Endodermal cell (in vitro differentiated cells): ENCODE measurements around the gene GPC6. TPM values are rescaled to one million over a fixed set of nuclear protein-coding genes. Genes with fewer than 3 reads are reported as not detected.

Experiments used
- DNase-seq: peaks from one replicate; pipeline ENCODE4 v3.0.0-alpha.2; 2017
- H3K27ac ChIP-seq: 2 replicates; pipeline ENCODE4 v1.5.1; 2013; ENCODE audit warnings: mild to moderate bottlenecking, low read depth, low read length, moderate library complexity
- H3K27me3 ChIP-seq: 2 replicates; pipeline ENCODE4 v1.6.1; 2013; ENCODE audit warnings: mild to moderate bottlenecking, low read length, moderate library complexity; ENCODE audit not compliant: insufficient read depth, control insufficient read depth, poor library complexity, severe bottlenecking
- H3K36me3 ChIP-seq: 2 replicates; pipeline ENCODE4 v1.7.0; 2013; ENCODE audit warnings: mild to moderate bottlenecking, low read length, moderate library complexity; ENCODE audit not compliant: control insufficient read depth, insufficient read depth
- H3K4me1 ChIP-seq: one replicate; pipeline ENCODE4 v1.7.0; 2013; ENCODE audit warnings: low read length; ENCODE audit not compliant: control insufficient read depth, insufficient read depth
- H3K4me3 ChIP-seq: 2 replicates; pipeline ENCODE4 v1.5.1; 2013; ENCODE audit warnings: mild to moderate bottlenecking, low read length, moderate library complexity
- H3K9ac ChIP-seq: 2 replicates; pipeline ENCODE4 v1.6.1; 2013; ENCODE audit warnings: mild to moderate bottlenecking, low read length, moderate library complexity; ENCODE audit not compliant: poor library complexity, severe bottlenecking; ENCODE audit errors: extremely low read depth
- H3K9me3 ChIP-seq: 2 replicates; pipeline ENCODE4 v1.6.1; 2013; ENCODE audit warnings: mild to moderate bottlenecking, low read length, moderate library complexity; ENCODE audit not compliant: control insufficient read depth
- H3K27ac Mint-ChIP-seq: 2 replicates; pipeline ENCODE4 v1.8.0; 2020; ENCODE audit warnings: mixed read lengths
- H3K27me3 Mint-ChIP-seq: 2 replicates; pipeline ENCODE4 v1.8.0; 2021; ENCODE audit warnings: mild to moderate bottlenecking, mixed read lengths; ENCODE audit not compliant: insufficient read depth
- H3K36me3 Mint-ChIP-seq: 2 replicates; pipeline ENCODE4 v1.8.0; 2020; ENCODE audit warnings: low read depth, mixed read lengths
- H3K4me1 Mint-ChIP-seq: 2 replicates; pipeline ENCODE4 v1.8.0; 2020; ENCODE audit warnings: mixed read lengths
- H3K4me3 Mint-ChIP-seq: 2 replicates; pipeline ENCODE4 v1.8.0; 2020; ENCODE audit warnings: mild to moderate bottlenecking, moderate library complexity, mixed read lengths
- H3K9me3 Mint-ChIP-seq: 2 replicates; pipeline ENCODE4 v1.8.0; 2020; ENCODE audit warnings: mild to moderate bottlenecking, mixed read lengths
- CTCF ChIP-seq: fragments of 200-600 bp; sonication (generic); conservative IDR thresholded peaks from 2 replicates; pipeline ENCODE4 v1.5.0; 2021; ENCODE audit warnings: antibody characterized with exemption, mild to moderate bottlenecking
- WGBS, 2 experiments: methylation state at CpG; one replicate each; pipeline versions ENCODE4 v1.1.5 to v1.1.7; 2013; ENCODE audit warnings: missing lambda C conversion rate in 2 of 2, mixed read lengths in 1 of 2; ENCODE audit not compliant: insufficient coverage in 1 of 2, insufficient read length in 1 of 2; 5-methylcytosine and 5-hydroxymethylcytosine counted together
- total RNA-seq, 2 donors: library from RNA; stranded (reverse); fragmentation: NEBNext Ultra II Directional in 1 of 2; extraction: Animal tissue kit (Norgen Biotek cat#: 25700) in 1 of 2; gene quantifications; 2 replicates in 1 of 2; 3 replicates in 1 of 2; pipeline ENCODE4 v1.2.1, GENCODE V29; 2021

Gene GPC6
- total RNA-seq, 2 donors from 2014 or later, result 69.6 to 80.4 TPM

- peaks cover 2% of the 10 kb centered on the region for H3K9me3 Mint-ChIP-seq
- WGBS, 2 experiments, result 92% methylated on average over 2 of the region's 2 CpGs; no CpG with 5 or more reads in 1 of the 2 experiments
- peaks cover 22% of the 10 kb centered on the region for H3K4me1 Mint-ChIP-seq
- no peaks in the 10 kb centered on the region for H3K36me3 Mint-ChIP-seq
- H3K27ac Mint-ChIP-seq, result no peak overlapping the region
- no peaks in the 10 kb centered on the region for H3K36me3 ChIP-seq
- TF ChIP-seq CTCF, result no peak
- H3K9ac ChIP-seq, result no peak overlapping the region
- no peak overlapping the region for H3K4me3 Mint-ChIP-seq
- no peak for DNase-seq
- H3K4me1 ChIP-seq, result peaks cover 16% of the 10 kb centered on the region
- H3K27ac ChIP-seq, result no peak overlapping the region
- no peaks in the 10 kb centered on the region for H3K27me3 Mint-ChIP-seq
- H3K9me3 ChIP-seq, result no peaks in the 10 kb centered on the region
- H3K4me3 ChIP-seq, result no peak overlapping the region
- H3K27me3 ChIP-seq, result no peaks in the 10 kb centered on the region
These were observed 1078.4 kb downstream of the GPC6 start for GRCh38 chr13:94305033-94305432.

GRCh38 chr13:94305463-94305862 lies 1078.9 kb downstream of the GPC6 start:
- H3K36me3 ChIP-seq, result no peaks in the 10 kb centered on the region
- DNase-seq, result no peak
- H3K9me3 ChIP-seq, result no peaks in the 10 kb centered on the region
- Mint-ChIP-seq H3K4me1 (peaks cover 23% of the 10 kb centered on the region), H3K4me3 (no peak overlapping the region), H3K9me3 (peaks cover 2% of the 10 kb centered on the region), H3K27me3 (no peaks in the 10 kb centered on the region), H3K27ac (no peak overlapping the region), H3K36me3 (no peaks in the 10 kb centered on the region)
- TF ChIP-seq CTCF, result no peak
- no peak overlapping the region for H3K27ac ChIP-seq
- no peak overlapping the region for H3K4me3 ChIP-seq
- no peak overlapping the region for H3K9ac ChIP-seq
- no peaks in the 10 kb centered on the region for H3K27me3 ChIP-seq
- 96% methylated on average over 1 of the region's 1 CpG; no CpG with 5 or more reads in 1 of the 2 experiments for WGBS, 2 experiments
- peaks cover 16% of the 10 kb centered on the region for H3K4me1 ChIP-seq

- peaks cover 3% of the 10 kb centered on the region for H3K36me3 Mint-ChIP-seq
- 91 to 100% methylated on average over 1 to 4 of the region's 4 CpGs for WGBS, 2 experiments
- no peaks in the 10 kb centered on the region for H3K27me3 Mint-ChIP-seq
- H3K4me3 Mint-ChIP-seq, result no peak overlapping the region
- H3K9me3 Mint-ChIP-seq, result peaks cover 2% of the 10 kb centered on the region
- H3K27ac Mint-ChIP-seq, result no peak overlapping the region
- no peak for DNase-seq
- peaks cover 27% of the 10 kb centered on the region for H3K4me1 Mint-ChIP-seq
- no peak for TF ChIP-seq CTCF
- no peaks in the 10 kb centered on the region for H3K27me3 ChIP-seq
- H3K9me3 ChIP-seq, result no peaks in the 10 kb centered on the region
- peaks cover 15% of the 10 kb centered on the region for H3K4me1 ChIP-seq
- no peaks in the 10 kb centered on the region for H3K36me3 ChIP-seq
- no peak overlapping the region for H3K27ac ChIP-seq
- H3K9ac ChIP-seq, result no peak overlapping the region
- no peak overlapping the region for H3K4me3 ChIP-seq
These were observed 1079.3 kb downstream of the GPC6 start for GRCh38 chr13:94305934-94306333.
